ENCODE results near the gene PDE4D.

DNA sequence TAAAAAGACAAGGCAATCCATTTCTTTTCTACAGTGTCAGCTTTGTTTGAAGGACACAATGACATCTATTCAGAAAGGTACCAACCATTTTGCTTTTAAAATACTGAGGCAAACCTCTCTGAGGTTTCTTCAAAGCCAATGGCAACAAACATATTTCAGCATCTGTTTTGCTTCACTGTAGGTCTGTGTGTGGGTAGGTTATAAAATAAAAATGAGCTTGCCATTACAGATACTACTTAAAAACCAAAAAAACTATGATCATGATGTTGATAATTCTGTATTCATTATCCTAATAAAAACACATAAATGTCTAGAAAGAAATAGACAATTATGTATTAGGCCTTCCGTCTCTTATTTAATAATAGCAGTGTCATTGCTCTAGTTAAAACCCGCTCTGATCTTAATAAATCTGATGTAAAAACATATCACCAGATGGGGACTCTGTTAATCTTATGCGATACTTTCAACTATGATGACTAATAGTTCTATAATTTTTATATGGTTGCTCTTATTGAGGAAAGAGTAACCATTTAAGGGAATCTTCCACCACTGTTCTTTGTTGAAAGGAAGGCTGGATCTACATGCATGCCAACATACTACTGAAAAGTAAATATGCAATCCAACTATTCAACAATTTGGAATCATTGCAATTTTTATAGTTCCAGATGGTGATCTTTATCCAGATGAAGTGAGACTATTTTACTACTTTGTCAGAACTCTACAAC, 647.2 kb downstream of the PDE4D start:
- TF ChIP-seq, protein P1, sequence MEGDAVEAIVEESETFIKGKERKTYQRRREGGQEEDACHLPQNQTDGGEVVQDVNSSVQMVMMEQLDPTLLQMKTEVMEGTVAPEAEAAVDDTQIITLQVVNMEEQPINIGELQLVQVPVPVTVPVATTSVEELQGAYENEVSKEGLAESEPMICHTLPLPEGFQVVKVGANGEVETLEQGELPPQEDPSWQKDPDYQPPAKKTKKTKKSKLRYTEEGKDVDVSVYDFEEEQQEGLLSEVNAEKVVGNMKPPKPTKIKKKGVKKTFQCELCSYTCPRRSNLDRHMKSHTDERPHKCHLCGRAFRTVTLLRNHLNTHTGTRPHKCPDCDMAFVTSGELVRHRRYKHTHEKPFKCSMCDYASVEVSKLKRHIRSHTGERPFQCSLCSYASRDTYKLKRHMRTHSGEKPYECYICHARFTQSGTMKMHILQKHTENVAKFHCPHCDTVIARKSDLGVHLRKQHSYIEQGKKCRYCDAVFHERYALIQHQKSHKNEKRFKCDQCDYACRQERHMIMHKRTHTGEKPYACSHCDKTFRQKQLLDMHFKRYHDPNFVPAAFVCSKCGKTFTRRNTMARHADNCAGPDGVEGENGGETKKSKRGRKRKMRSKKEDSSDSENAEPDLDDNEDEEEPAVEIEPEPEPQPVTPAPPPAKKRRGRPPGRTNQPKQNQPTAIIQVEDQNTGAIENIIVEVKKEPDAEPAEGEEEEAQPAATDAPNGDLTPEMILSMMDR (conservative IDR thresholded peaks at IDR 0.05; ENCODE audit: low read depth, low read length), result no peak
- no peak for TF ChIP-seq EZH2 (IDR thresholded peaks at IDR 0.05; ENCODE audit: borderline replicate concordance, low read depth, low read length, poor library complexity, severe bottlenecking)
